T-helper 9 cell (primary cell): ENCODE results near the gene DIP2B.
"Not testable (repeated sequence)": the region's sequence is repeated elsewhere in the genome, so short reads cannot be mapped to it uniquely, and the experiment has no call there.

Experiments
- DNase-seq: peaks from one replicate; pipeline ENCODE4 v3.0.0-alpha.2; 2020
- total RNA-seq, 2 donors: gene quantifications; one replicate each; lab custom pipeline; 2026; lab: John Stamatoyannopoulos, UW

Gene DIP2B, protein sequence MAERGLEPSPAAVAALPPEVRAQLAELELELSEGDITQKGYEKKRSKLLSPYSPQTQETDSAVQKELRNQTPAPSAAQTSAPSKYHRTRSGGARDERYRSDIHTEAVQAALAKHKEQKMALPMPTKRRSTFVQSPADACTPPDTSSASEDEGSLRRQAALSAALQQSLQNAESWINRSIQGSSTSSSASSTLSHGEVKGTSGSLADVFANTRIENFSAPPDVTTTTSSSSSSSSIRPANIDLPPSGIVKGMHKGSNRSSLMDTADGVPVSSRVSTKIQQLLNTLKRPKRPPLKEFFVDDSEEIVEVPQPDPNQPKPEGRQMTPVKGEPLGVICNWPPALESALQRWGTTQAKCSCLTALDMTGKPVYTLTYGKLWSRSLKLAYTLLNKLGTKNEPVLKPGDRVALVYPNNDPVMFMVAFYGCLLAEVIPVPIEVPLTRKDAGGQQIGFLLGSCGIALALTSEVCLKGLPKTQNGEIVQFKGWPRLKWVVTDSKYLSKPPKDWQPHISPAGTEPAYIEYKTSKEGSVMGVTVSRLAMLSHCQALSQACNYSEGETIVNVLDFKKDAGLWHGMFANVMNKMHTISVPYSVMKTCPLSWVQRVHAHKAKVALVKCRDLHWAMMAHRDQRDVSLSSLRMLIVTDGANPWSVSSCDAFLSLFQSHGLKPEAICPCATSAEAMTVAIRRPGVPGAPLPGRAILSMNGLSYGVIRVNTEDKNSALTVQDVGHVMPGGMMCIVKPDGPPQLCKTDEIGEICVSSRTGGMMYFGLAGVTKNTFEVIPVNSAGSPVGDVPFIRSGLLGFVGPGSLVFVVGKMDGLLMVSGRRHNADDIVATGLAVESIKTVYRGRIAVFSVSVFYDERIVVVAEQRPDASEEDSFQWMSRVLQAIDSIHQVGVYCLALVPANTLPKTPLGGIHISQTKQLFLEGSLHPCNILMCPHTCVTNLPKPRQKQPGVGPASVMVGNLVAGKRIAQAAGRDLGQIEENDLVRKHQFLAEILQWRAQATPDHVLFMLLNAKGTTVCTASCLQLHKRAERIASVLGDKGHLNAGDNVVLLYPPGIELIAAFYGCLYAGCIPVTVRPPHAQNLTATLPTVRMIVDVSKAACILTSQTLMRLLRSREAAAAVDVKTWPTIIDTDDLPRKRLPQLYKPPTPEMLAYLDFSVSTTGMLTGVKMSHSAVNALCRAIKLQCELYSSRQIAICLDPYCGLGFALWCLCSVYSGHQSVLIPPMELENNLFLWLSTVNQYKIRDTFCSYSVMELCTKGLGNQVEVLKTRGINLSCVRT (N-terminal part only)
- total RNA-seq: 77.5 to 127 reads per million in 2 donors

DNA sequence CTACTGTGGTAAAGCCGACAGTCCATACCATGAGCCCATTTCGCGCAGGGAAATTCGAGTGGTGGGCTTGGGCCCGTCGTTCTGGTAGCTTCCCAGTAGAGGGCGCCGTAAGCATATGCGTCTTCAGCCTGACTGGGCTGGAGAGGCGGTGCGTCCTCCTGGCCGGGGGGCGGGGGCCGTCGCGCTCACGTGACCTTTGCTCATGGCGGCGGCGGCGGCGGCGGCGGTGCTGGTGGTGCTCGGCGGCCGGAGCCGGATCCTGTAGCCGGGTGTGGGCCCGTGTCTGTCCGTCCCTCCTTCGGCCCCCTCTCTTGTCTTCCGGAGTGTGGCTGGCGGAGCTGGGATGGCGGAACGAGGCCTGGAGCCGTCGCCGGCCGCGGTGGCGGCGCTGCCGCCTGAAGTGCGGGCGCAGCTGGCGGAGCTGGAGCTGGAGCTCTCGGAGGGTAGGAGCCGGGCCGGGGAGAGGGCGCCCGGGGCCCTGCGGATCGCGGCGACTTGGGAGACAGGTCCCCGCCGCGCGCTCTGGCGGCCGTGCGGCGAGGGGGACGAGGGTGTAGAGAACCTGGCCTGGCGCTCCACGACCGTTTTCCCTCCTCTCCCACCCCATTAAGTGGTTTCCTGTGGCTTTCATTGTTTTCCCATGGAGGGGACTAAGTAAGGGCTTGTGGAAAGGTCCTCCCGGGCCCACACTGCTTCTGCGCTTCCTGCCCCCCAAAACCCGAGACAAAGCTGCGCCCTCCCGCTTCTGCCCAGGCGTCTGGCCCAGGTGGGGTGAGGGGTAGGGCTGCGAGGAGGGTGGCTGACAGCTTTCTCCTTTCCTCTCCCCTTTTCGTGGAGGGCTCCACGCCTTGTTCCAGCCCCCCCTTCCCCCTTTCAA lies at the start of gene DIP2B:
Gene DIP2B (plus strand): TSS at position 188 of the 877 bp plus-strand sequence. CDS start 156 bp downstream, at position 344.
- DNase-seq: peak; percentile 96

DNA sequence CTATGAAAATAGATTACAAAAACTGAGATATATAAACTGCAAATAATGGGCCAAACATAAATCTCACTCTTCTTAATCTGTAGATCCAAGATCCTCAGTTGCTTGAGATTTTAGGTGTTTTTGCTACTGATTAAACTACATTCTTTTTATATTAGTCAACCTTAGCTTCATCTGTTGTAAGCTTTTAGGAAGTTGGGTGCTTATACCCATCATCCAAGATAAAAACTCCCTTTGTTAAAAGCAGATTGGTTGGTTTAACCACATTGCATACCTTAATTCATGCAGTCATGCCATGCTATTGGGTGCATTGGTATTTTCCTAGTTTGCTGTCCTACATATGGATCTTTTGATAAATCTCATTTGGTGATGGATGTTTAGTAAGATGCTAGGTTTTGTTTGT lies 46.2 kb upstream of the DIP2B start:
- DNase-seq: no peak

DNA sequence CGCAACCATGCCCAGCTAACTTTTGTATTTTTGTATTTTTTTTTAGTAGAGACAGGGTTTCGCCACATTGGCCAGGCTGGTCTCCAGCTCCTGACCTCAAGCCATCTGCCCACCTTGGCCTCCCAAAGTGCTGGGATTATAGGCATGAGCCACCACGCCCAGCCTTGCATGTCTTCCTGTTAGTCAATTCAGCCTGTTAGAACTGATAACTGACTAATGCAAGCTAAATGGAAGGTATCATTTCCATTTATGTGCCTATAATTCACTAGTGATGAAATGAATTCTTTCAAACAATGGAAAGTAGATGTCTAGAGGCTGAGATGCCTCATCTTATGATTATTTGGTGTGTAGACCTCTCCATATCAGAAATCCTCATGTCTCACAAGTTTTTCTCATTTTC lies 37.3 kb upstream of the DIP2B start:
- DNase-seq: no peak

DNA sequence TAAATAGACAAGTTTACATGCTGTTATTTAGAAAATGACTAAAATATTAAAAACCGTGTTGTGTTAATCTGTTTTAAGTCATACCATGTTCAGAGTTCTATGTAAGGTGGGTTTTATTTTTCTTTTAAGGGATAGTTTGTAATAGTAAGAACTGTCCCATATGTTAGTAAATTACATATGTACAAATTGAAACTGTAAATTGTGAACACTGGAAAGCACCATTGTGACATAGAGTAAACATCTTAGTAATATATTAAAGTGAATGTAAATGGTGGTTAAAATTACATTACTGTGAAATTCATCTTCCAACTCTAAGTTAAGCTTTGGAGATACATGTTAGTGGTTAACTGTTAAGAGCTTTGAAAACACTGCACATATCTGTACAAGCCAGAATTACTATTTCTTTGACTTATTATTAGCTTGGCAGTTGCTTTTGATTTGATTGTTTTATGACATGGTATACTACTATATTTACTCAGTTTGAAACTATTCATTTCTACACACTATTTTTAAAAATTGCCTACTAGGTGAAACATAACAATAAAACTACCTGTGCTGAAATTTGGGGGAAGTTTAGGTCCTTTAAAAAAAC lies 27.4 kb upstream of the DIP2B start:
- DNase-seq: no peak

DNA sequence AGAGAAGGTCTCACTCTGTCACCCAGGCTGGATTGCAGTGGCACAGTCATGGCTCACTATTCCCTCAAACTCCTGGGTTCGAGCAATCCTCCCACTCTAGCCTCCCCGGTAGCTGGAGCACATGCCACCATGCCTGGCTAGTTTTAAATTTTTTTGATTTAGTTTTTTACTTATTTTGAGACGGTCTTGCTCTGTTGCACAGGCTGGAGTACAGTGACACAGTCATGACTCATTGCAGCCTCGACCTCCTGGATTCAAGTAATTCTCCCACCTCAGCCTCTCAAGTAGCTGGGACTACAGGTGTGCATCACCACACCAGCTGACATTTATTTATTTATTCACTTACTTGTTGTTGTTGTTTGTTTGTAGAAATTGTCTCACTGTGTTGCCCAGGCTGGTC lies 22.2 kb upstream of the DIP2B start:
- DNase-seq: no peak

DNA sequence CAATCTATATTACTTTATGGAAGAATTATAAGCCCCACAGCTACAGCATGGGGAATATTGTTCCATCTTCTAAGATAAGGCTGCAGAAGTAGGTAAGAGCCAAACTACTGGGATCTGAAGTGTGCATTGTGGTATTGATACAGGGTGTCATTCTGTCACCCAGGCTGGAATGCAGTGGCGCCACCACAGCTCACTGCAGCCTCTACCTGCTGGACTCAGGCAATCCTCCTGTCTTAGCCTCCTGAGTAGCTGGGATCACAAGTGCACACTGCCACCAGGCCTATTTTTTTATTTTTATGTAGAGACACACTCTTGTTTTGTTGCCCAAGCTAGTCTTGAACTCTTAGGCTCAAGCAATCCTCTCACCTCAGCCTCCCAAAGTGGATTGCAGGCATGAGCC lies 21.3 kb upstream of the DIP2B start:
- DNase-seq: no peak

DNA sequence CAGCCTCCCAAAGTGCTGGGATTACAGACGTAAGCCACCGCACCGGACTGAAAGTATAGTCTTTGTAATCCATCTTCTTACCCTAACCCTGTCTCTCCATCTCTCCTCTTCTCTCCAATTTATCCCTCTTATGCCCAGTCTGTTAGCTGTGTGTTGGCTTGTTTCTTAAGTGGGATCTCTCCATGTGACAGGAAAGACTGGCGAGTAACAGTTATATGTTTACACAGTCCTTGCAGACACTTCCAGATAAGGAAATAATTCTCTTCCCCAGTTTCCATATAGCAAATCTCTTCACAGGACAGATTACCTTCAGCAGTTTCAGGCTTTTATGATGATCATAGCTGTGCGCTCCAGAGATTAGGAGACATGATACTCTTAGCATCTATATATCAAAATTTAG lies 16.0 kb upstream of the DIP2B start:
- DNase-seq: no peak

DNA sequence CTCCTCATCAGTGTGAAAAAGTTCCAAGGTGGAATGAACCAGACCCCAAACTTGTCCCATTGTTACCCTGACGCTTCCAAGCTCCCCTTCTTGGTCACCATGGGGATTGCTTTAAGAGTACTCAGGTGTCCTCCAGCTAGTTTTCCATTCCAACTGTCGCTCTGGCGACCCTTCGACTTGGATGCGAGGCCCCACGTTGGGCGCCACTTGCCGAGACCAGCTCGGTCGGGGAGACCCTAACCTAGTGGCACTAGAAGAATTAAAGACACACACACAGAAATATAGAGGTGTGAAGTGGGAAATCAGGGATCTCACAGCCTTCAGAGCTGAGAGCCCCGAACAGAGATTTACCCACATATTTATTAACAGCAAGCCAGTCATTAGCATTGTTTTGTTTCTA lies 6.7 kb upstream of the DIP2B start:
- not testable (repeated sequence) for DNase-seq

DNA sequence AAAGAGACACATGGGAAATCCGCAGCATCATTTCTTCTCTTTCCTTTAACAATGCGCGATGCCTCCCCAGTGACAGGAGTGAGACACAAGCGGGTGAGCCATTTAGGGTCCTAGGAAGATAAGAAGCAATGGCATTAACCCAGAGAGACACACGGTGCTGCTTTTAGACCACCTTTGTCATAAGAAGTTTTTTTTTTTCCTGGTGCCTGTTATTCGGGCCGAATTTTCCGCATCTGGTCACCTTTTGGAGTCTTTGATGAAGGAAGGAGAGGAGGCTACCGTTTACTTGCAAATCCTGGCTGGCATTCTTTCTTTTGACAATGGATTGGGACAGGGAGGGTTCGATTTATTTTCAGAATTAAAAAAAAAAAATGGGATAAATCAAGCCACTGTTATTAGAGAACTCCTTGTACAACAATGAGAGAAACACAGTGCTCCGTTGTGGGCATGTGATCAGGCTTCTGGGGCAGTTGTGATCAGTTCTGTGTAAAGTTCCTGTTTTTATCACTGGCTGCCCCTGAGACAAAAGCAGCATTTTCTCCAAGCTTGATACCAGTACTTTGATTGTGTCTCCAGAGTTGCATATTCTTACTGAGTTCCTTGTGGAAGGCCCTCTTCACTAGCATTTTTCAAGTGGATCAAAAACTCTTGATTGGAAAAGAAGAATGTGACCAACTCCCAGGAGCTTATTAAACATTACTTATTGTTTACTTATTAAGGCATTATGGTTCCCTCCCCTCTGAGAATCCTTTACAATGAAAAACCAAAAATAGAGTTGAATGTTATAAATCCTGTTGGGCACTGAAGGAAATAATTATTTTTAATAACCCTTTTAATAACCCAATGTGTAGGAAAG lies 1.1 kb downstream of the DIP2B start:
- DNase-seq: no peak

DNA sequence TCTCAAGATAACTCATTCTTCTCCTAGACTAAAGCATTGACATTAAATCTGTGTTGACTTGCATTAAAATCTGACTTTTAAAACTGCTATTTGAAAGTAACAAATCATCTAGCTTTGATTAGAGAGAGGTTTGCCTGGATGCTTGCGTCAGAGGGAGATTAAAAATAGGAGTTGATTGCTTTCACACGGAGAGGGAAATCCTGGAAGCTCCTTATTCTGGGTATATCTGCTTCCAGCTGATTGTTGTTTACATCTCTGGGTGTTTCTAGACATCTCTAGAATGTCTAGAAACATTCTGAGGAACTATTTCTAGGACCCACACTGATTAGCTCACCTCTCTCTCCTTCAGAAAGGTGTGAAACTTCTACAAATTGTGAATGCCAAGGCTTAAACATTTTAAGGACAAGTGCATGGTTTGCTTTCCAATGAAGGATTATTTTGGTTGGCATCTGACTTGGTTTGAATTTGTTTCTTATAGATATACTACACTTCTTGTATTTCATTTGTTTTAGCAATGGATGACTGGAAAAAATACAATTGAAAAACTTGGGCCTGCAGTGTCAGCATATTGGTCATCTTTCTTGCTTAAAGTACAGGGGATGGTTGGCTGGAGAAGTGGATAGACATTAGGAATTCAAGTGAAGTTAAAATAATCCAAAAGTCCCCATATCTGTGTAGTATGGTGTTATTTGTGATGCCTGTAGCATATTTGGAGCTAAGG lies 2.1 kb downstream of the DIP2B start:
- DNase-seq: no peak

DNA sequence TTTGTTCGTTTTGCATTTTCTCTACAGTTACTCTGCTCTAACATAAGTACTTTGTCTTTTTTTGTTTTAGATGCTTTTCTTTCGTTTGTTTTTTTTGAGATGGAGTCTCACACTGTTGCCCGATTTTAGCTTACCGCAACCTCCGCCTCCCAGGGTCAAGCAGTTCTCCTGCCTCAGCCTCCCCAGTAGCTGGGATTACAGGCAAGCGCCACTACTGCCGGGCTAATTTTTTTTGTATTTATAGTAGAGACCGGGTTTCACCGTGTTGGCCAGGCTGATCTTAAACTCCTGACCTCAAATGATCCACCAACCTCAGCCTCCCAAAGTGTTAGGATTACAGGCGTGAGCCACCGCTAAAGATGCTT lies 2.7 kb downstream of the DIP2B start:
- DNase-seq: no peak

DNA sequence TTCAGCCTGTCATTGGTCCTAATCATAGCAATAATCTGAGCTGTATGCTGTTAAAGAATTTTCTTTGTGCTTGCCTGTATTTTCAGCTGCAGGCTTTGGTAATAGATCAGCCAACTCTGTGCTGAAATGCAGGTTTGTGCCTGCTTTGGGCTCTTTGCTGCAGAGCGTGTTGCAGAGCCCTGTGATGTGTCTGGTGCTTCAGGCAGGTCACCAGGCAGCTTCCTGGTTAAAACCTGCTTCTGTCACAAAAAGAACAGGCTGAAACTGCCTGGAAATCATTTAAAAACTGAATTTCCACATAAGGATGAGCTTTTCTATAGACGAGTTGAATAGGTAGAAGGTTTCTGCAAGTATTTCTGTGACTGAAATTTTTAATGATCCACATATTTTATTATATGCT lies 3.1 kb downstream of the DIP2B start:
- no peak for DNase-seq

DNA sequence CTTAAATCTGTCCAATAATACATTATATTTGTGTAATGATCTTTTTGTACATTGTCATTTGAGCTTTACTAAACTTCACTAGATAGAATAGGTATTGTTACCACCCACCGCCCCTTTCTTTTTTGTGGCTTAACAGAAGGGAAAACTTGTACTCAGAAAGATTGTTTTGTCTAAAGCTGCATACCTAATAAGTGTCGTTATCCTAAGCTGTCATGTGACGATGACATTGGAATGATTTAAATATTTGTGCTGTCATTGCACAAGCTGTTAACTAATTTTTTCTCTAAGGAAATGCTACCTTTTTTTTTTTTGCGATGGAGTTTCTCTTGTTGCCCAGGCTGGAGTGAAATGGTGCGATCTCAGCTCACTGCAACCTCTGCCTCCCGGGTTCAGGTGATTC lies 3.6 kb downstream of the DIP2B start:
- no peak for DNase-seq

DNA sequence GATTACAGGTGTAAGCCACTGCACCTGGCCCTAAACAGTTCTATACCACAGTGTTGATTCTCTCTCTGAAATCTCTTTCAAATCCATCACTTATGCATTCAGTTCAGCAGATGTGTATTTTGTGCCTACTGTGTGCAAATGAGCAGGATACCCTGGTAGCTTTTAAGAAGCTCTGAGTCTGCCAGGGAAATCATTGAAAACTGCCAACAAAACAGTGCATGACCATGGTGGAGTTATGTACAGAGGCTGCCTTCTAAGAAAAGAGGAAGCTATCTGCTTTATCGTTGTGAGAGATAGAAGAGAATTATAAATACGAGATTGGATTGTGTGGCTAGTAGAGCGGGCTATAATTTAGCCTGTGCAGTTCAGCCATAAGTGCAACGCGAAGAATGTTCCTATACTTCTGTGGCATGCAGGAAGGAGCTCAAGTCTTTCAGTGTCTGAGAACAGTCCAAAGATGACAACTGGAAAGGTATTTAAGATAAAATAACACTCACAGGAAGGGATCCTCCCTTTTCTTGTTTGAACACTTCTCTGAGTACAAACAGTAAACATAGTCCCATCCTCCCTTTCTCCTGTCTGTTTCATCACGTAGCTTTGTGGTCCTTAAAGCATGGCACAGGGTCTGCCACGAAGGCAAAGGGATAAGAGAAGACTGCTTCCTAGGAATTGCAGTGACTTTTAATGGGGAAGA lies 4.3 kb downstream of the DIP2B start:
- DNase-seq: no peak

DNA sequence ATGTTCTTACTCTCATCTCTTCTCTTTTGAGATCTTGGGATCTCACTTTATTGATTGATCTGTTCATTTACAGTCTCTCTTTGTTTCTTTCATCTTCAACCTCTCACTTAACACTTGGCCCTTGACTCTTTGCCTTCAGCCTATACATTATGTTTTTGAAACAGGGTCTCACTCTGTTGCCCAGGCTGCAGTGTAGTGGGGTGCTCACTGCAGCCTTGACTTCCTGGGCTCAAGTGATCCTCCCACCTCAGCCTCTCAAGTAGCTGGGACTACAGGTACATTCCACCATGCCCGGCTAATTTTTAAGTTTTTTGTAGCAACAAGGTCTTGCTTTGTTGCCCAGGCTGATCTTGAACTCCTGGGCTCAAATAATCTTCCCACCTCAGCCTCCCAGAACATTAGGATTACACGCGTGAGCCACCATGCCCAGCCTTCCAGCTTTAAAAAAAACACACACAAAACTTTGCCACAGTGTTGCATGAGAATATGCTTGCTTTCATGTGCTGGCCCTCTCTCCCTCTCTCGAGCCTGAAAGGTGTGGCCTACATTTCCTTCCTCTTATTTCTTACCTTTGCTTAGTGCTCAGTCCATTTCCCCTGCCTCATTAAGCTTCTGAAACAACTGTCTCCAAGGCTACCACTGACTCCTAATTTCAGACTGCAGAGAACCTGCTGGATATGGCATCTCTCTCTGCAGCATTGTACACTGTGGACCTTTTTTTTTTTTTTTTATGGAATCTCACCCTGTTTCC lies 9.9 kb downstream of the DIP2B start:
- no peak for DNase-seq

DNA sequence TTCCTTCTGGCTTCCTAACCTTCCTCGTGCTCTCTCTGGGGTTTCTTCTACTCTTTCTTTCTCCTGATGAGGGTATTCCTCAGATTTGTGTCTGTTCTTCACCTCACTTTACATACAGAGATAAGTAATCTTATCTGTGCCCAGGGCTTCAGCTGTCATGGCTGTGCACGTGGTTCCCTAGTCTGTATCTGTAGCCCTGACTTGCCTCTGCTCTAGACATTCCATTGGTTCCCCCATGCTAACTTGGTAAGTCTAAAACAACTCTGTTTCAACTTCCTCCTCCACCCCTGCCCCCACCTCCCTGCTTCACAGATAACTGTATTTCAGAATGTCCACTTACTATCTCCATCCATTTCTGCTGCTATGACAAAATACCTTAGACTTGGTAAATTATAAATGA lies 10.8 kb downstream of the DIP2B start:
- DNase-seq: no peak

DNA sequence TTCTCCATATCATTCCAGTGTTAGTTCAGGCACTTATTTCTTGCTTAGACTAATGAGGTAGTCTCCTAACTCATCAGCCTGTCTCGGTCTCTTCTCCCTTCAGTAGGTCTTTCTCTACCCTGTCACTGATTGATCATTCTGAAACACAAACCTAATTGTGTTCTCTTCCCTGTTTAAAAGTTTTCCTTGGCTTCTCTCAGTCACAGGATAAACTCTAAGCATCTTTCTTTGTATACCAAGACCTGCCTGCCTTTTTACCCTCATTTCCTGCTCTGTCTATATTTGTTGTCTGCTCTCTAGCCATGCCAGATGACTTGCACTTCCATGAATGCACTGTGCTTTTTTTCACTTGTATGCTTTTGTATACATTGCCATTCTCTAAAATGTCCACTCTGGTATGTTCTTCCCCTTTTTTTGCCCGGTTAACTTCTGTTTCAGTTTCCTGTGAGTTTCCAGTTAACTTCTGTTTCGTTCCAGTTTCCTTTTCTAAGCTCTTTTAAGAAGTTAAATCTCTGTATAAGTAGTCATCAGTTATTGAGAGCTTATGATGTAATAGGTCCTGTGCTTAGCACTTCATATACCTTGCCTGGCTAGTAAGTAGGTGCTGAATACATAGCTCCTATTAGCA lies 12.8 kb downstream of the DIP2B start:
- no peak for DNase-seq

DNA sequence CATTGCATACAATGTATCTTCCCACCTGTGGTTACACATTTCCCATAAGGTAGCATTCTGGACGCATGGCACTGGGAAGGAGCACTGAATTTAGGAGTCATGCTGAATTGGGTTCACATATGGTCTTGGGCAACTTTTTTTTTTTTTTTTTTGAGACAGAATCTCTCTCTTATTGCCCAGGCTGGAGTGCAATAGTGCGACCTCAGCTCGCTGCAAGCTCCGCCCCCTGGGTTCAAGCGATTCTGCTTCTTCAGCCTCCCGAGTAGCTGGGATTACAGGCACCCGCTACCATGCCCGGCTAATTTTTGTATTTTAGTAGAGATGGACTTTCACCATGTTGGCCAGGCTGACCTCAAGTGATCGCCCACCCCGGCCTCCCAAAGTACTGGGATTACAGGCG lies 13.3 kb downstream of the DIP2B start:
- DNase-seq: no peak
